Measurements from ENCODE around the gene C20orf144.

- TF ChIP-seq CTCF (IDR thresholded peaks at IDR 0.05) (no peak), POLR2A (IDR thresholded peaks at IDR 0.05) (no peak)
Observed at GRCh38 chr20:33671573-33672288, 9.6 kb downstream of the C20orf144 start.
